PFSK-1 (cell line): ENCODE data around the gene FARP2.
A peak's percentile ranks its signal among the peaks of the same experiment; 100 is the strongest.

Source experiments
- FOXP2 ChIP-seq: optimal IDR thresholded peaks from 2 replicates; pipeline ENCODE3; 2011; ENCODE audit warnings: borderline replicate concordance, control low read depth, inconsistent platforms; ENCODE audit not compliant: insufficient read depth; ENCODE audit errors: extremely low read length, extremely low read depth
- POLR2AphosphoS5 ChIP-seq: IDR thresholded peaks from 2 replicates; pipeline ENCODE4 v1.6.1; 2012; ENCODE audit warnings: low read depth, mild to moderate bottlenecking, control low read depth, low read length, moderate library complexity
- SIN3A ChIP-seq: IDR thresholded peaks from 2 replicates; pipeline ENCODE4 v1.6.1; 2012; ENCODE audit warnings: mild to moderate bottlenecking, low read length, moderate library complexity, borderline replicate concordance; ENCODE audit not compliant: insufficient read depth
- TAF1 ChIP-seq: IDR thresholded peaks from 2 replicates; pipeline ENCODE4 v1.6.1; 2012; ENCODE audit warnings: low read length, control low read depth, borderline replicate concordance; ENCODE audit not compliant: insufficient read depth
- TF ChIP-seq, protein P1 (sequence below), 2 experiments: IDR thresholded peaks; 2 replicates each; pipeline versions ENCODE4 v1.6.1 to v1.8.0; 2011 to 2012; ENCODE audit warnings: low read depth in 2 of 2, low read length in 2 of 2, control low read depth in 1 of 2, inconsistent platforms in 1 of 2, mild to moderate bottlenecking in 1 of 2, moderate library complexity in 1 of 2; ENCODE audit not compliant: insufficient read depth in 1 of 2

Gene FARP2

DNA sequence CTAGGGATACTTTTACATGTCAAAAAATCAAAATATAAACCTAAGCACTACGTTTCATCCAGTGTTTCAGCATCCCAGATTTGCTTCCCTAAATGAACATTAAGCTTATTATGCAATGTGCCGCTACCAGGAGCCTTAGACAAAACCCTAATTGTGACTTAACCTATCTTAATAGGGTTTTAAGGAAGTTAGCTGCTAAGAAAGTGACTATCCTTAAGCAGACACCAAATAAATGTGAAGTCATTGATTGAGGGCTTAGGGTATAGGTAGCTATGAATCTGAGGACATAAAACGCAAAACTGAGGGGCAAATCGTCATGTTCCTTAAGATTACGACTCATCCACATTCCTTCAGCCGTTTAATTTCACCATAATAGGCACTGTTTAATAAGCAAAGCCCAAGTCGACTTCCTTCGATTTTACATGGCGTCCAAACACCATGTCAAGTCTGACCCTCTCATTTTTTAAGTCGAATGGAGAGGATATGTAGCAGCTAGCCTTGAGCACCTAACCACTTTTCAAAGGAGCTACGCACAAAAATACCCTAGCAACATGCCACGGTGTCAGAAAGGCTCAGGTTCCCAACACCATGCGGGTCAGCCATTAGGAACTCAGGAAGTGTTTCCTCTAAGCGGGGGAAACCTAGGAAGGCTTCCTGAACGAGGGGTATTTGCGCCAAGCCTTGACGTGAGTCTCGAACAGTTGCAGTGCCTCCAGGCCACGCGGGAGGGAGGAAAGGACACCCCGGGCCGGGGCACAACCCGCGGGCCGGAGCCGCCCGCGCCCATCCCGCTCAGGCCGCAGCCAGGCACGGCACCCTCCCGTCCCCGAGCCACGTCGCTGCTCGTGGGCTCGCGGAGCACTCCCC, 41.6 kb upstream of the FARP2 start:
- TF ChIP-seq FOXP2: no peak
- TF ChIP-seq, protein P1, sequence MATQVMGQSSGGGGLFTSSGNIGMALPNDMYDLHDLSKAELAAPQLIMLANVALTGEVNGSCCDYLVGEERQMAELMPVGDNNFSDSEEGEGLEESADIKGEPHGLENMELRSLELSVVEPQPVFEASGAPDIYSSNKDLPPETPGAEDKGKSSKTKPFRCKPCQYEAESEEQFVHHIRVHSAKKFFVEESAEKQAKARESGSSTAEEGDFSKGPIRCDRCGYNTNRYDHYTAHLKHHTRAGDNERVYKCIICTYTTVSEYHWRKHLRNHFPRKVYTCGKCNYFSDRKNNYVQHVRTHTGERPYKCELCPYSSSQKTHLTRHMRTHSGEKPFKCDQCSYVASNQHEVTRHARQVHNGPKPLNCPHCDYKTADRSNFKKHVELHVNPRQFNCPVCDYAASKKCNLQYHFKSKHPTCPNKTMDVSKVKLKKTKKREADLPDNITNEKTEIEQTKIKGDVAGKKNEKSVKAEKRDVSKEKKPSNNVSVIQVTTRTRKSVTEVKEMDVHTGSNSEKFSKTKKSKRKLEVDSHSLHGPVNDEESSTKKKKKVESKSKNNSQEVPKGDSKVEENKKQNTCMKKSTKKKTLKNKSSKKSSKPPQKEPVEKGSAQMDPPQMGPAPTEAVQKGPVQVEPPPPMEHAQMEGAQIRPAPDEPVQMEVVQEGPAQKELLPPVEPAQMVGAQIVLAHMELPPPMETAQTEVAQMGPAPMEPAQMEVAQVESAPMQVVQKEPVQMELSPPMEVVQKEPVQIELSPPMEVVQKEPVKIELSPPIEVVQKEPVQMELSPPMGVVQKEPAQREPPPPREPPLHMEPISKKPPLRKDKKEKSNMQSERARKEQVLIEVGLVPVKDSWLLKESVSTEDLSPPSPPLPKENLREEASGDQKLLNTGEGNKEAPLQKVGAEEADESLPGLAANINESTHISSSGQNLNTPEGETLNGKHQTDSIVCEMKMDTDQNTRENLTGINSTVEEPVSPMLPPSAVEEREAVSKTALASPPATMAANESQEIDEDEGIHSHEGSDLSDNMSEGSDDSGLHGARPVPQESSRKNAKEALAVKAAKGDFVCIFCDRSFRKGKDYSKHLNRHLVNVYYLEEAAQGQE (IDR thresholded peaks at IDR 0.05; ENCODE audit: insufficient read depth in 1 of 2, low read depth in 2 of 2, low read length in 2 of 2): no peak
- 0 out of 2 replicates have a peak, but pooled peaks have one; percentile 42 for TF ChIP-seq TAF1
- no peak for TF ChIP-seq SIN3A
- TF ChIP-seq POLR2AphosphoS5: peak; percentile 27; the same call in 1 of the 2 replicates

DNA sequence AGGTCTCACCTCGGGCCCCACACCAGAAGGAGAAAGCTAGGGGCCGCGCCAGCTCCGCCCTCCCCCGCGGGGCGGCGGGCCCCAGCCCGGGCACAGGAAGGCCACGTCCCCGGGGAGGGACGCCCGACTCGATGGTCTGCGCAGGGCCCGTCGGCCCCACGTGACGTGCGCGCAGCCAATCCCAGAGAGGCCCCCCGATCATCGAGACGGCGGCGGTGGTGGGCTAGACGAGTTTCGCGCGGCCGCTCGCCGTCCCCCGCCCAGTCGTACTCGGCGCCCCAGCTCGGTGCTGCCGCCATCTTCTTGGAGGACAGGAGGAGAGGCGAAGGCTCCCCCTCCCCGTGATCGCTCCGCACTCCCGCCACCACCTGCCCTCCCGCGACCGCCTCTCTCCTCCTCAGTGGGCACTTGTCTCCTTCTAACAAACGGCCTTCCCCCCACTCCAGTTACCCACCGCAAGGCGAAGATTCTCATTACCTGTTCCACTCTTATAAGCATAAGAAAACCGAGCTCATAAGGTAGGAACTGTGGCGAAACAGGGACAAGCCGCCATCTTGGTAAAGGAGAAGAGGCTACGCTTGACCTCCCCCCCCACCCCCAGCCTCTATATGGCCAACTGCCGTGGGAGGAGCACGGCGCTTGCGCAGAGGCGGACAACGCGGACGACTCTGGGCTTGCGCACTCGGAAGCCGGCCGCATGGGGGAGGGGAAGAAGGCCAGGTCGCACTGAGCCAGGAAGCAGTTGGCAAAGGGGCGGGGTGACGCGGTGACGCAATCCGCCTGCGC, 40.8 kb upstream of the FARP2 start, which contains the start of gene HDLBP:
HDLBP (minus strand) TSS at position 580 of the 786 bp plus-strand sequence. CDS start 48,803 bp downstream, outside the sequence.
- TF ChIP-seq SIN3A (peak; percentile 57; the same call in 1 of the 2 replicates), TAF1 (peak; percentile 75), FOXP2 (peak; percentile 90), POLR2AphosphoS5 (peak; percentile 83)
- TF ChIP-seq, protein P1 (IDR thresholded peaks at IDR 0.05; ENCODE audit: insufficient read depth in 1 of 2, low read depth in 2 of 2, low read length in 2 of 2): peak in 1 of 2 experiments; percentile 52; a peak in 1 of 4 replicates

DNA sequence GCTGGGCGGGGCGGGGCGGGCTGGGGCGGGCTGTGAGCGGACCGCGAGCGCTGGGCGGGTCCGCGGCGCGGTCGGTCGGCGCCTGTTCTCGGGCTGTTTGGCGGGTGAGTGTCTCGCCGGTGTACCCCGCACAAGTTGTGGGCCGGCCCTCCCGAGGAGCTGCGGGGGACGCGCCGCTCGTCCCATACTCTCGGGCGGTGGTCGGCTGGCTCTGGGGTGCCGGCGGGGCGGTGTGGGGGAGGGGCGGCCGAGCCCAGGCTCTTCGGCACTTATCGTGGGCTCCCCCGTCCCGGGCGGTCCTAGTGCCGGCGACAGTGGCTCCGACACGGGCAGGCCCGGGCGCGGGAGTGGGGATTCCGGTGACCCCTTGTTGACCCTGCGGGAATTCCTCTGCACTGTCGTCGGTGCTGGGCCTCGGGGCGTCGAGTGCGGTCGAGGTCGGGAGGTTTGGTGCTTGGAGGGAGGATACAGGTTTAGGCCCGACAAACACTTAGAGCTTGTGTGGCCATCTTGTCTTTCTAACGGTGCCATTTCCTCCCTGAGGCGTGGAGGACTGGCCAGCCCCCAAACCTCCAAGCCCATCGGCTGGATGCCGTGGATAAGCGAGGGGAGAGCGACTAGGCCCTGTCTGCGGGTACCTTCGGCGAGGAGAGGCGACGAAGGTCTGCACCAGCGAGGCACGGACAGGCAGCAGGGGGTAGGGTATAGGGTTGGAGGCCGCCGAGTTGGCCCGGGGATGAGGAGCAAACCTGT, 40.0 kb upstream of the FARP2 start, which contains the start of gene SEPTIN2:
SEPTIN2 (plus strand) TSS at position 47 of the 753 bp plus-strand sequence. CDS start 8,308 bp downstream, outside the sequence.
- TF ChIP-seq, protein P1 (IDR thresholded peaks at IDR 0.05; ENCODE audit: insufficient read depth in 1 of 2, low read depth in 2 of 2, low read length in 2 of 2): no peak
- TF ChIP-seq POLR2AphosphoS5 (no peak; the same call in none of the 2 replicates), SIN3A (peak; percentile 25; the same call in 1 of the 2 replicates), TAF1 (peak; percentile 12; the same call in 1 of the 2 replicates)

DNA sequence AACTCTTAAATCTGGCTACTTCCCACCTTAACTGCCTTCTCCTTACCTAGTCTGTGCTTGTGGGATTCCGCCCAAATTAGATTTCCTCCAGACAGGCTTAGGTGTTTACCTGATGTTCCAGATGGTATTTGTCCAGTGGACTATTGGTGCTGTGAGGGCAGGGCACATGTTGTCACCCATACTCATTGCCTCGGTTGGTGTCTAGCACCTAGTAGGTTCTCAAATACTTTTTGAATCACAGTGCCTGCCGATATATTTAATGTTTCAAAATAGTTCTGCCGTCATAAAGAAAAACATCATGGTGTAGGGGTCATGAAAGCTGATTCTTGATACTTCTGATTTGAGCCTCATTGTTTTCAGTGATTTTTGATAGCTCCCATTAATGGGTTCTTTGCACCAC, 39.3 kb upstream of the FARP2 start:
- TF ChIP-seq TAF1 (no peak), SIN3A (no peak), FOXP2 (no peak), POLR2AphosphoS5 (no peak)
- TF ChIP-seq, protein P1 (IDR thresholded peaks at IDR 0.05; ENCODE audit: insufficient read depth in 1 of 2, low read depth in 2 of 2, low read length in 2 of 2): no peak
